KMS-11 (cell line): ENCODE results near the gene WDR27.

Experiments used
- H2AFZ ChIP-seq: fragments of 200-600 bp; sonication (generic); 2 replicates; pipeline ENCODE4 v1.6.1; 2016; ENCODE audit warnings: antibody characterized with exemption, mixed run types, low read depth
- H3K27ac ChIP-seq: fragments of 200-600 bp; sonication (generic); 2 replicates; pipeline ENCODE4 v1.6.1; 2016; ENCODE audit warnings: mild to moderate bottlenecking, mixed run types
- H3K27me3 ChIP-seq: fragments of 200-600 bp; sonication (generic); 2 replicates; pipeline ENCODE4 v1.6.1; 2017; ENCODE audit warnings: mild to moderate bottlenecking, low read depth, mixed run types, moderate library complexity; ENCODE audit not compliant: insufficient read depth
- H3K36me3 ChIP-seq: fragments of 200-600 bp; sonication (generic); 2 replicates; pipeline ENCODE4 v1.6.1; 2017; ENCODE audit warnings: mild to moderate bottlenecking, mixed run types; ENCODE audit not compliant: insufficient read depth
- H3K4me1 ChIP-seq: fragments of 200-600 bp; sonication (generic); 2 replicates; pipeline ENCODE4 v1.6.1; 2016; ENCODE audit warnings: mild to moderate bottlenecking, low read depth, mixed run types; ENCODE audit not compliant: poor library complexity, severe bottlenecking
- H3K4me2 ChIP-seq: fragments of 200-600 bp; sonication (generic); 2 replicates; pipeline ENCODE4 v1.7.0; 2016; ENCODE audit warnings: mild to moderate bottlenecking, mixed run types
- H3K4me3 ChIP-seq: fragments of 200-600 bp; sonication (generic); IDR thresholded peaks from 2 replicates; pipeline ENCODE4 v1.6.1; 2017; ENCODE audit warnings: low read depth, low read length, mixed read lengths; ENCODE audit not compliant: insufficient read depth
- H3K79me2 ChIP-seq: fragments of 200-600 bp; sonication (generic); 2 replicates; pipeline ENCODE4 v1.6.1; 2016; ENCODE audit warnings: low read depth, mixed run types; ENCODE audit not compliant: insufficient read depth
- H3K9ac ChIP-seq: fragments of 200-600 bp; sonication (generic); 2 replicates; pipeline ENCODE4 v1.6.1; 2016; ENCODE audit warnings: mild to moderate bottlenecking, mixed run types
- H4K20me1 ChIP-seq: fragments of 200-600 bp; sonication (generic); 2 replicates; pipeline ENCODE4 v1.6.1; 2016; ENCODE audit warnings: mild to moderate bottlenecking, mixed run types; ENCODE audit not compliant: insufficient read depth
- TF ChIP-seq, protein P1 (sequence below): fragments of 200-600 bp; sonication (generic); conservative IDR thresholded peaks from 2 replicates; pipeline ENCODE4 v1.6.1; 2017; ENCODE audit warnings: low read depth, mild to moderate bottlenecking, antibody characterized with exemption, low read length, moderate library complexity, mixed read lengths

WDR27 gene

DNA sequence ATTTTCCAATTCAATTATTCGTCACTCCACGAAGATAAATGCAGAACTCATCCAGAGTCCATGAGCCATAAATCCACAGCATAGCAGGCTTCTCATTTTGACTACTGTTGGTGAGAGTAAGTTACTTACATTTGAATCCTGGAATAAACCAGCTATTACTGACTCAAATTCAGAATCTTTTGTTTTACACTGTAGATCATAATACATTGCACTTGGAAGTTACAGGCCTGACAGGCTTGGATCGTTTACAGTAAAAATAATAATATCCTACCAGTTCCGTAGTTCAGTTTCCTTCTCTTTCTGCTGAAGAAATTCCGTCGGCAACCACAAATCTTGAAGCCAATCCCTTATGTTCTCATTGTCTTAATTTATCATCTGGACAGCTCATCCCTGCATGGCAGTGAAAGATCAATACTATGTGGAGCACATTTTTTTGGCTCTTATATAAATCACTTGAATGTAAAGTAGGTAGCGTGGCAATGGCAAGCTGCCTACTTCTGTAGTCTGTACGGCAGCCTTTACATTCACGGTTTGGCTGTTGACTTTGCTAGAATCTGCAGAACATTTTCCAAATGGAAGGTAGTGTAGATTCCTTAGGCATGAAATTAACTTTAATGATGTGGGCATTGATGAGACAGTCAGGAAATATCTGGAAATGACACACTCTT is 142.9 kb downstream of the WDR27 start:
- H3K4me1 ChIP-seq, result peaks cover 50% of the 10 kb centered on the region
- H3K79me2 ChIP-seq, result no peaks in the 10 kb centered on the region
- no peaks in the 10 kb centered on the region for H3K27me3 ChIP-seq
- H4K20me1 ChIP-seq, result no peaks in the 10 kb centered on the region
- H3K36me3 ChIP-seq, result no peaks in the 10 kb centered on the region
- TF ChIP-seq, protein P1, sequence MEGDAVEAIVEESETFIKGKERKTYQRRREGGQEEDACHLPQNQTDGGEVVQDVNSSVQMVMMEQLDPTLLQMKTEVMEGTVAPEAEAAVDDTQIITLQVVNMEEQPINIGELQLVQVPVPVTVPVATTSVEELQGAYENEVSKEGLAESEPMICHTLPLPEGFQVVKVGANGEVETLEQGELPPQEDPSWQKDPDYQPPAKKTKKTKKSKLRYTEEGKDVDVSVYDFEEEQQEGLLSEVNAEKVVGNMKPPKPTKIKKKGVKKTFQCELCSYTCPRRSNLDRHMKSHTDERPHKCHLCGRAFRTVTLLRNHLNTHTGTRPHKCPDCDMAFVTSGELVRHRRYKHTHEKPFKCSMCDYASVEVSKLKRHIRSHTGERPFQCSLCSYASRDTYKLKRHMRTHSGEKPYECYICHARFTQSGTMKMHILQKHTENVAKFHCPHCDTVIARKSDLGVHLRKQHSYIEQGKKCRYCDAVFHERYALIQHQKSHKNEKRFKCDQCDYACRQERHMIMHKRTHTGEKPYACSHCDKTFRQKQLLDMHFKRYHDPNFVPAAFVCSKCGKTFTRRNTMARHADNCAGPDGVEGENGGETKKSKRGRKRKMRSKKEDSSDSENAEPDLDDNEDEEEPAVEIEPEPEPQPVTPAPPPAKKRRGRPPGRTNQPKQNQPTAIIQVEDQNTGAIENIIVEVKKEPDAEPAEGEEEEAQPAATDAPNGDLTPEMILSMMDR, result no peak
- H3K9ac ChIP-seq, result no peak overlapping the region
- H3K4me2 ChIP-seq, result peak overlapping the region; percentile 94; the same call in 1 of the 2 replicates
- peak overlapping the region; percentile 98 for H3K27ac ChIP-seq
- no peak overlapping the region for H2AFZ ChIP-seq
- H3K4me3 ChIP-seq, result no peak overlapping the region

DNA sequence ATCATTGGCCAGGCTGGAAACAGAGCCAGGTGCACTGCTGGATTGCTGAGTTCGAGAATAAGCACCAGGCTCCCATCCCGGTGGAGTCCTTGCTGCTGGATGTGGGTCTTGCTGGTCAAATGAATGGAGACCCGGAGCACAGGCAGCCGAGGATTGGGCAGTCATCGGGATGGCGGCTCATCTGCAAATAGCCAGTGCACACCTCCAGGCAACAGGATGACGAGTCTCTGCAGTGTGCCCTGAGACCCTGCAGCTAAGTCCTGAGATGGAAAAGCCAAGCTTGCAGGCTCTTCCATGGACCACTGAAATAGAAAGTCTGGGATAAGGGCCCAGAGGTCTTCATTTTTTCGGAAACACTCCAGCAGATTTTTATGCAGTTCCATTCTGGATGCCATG is 143.5 kb downstream of the WDR27 start:
- no peak overlapping the region for H2AFZ ChIP-seq
- no peaks in the 10 kb centered on the region for H3K36me3 ChIP-seq
- peaks cover 50% of the 10 kb centered on the region for H3K4me1 ChIP-seq
- no peaks in the 10 kb centered on the region for H3K27me3 ChIP-seq
- H3K79me2 ChIP-seq, result no peaks in the 10 kb centered on the region
- H3K4me2 ChIP-seq, result peak overlapping the region; percentile 94
- H3K4me3 ChIP-seq, result no peak overlapping the region
- peak overlapping the region; percentile 79; the same call in 1 of the 2 replicates for H3K9ac ChIP-seq
- H3K27ac ChIP-seq, result peak overlapping the region; percentile 98
- no peaks in the 10 kb centered on the region for H4K20me1 ChIP-seq
- TF ChIP-seq, protein P1, result no peak

DNA sequence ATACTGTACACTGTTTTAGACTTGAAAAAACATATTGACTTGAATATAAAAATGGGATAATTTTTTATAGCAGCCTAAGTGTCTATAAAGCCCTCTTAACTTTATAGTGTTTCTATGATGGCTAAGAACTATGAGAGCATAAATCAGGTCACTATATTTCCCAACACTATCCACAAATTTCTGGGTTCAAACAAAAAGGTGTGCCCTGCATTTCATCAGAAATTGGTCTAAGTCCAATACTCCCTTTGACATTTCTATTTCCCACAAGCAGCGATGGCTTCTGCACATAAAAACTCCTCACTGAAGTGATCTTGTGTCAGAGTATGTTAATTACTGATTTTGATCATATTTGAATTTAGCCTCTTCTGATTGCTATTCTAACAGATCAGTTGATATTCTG is 143.9 kb downstream of the WDR27 start:
- H3K79me2 ChIP-seq, result no peaks in the 10 kb centered on the region
- H3K27me3 ChIP-seq, result no peaks in the 10 kb centered on the region
- TF ChIP-seq, protein P1, result no peak
- no peaks in the 10 kb centered on the region for H3K36me3 ChIP-seq
- H4K20me1 ChIP-seq, result no peaks in the 10 kb centered on the region
- H3K4me3 ChIP-seq, result no peak overlapping the region
- H3K9ac ChIP-seq, result peak overlapping the region; percentile 79
- H3K4me2 ChIP-seq, result peak overlapping the region; percentile 94
- peaks cover 50% of the 10 kb centered on the region for H3K4me1 ChIP-seq
- H2AFZ ChIP-seq, result peak overlapping the region; percentile 40
- peak overlapping the region; percentile 98 for H3K27ac ChIP-seq

DNA sequence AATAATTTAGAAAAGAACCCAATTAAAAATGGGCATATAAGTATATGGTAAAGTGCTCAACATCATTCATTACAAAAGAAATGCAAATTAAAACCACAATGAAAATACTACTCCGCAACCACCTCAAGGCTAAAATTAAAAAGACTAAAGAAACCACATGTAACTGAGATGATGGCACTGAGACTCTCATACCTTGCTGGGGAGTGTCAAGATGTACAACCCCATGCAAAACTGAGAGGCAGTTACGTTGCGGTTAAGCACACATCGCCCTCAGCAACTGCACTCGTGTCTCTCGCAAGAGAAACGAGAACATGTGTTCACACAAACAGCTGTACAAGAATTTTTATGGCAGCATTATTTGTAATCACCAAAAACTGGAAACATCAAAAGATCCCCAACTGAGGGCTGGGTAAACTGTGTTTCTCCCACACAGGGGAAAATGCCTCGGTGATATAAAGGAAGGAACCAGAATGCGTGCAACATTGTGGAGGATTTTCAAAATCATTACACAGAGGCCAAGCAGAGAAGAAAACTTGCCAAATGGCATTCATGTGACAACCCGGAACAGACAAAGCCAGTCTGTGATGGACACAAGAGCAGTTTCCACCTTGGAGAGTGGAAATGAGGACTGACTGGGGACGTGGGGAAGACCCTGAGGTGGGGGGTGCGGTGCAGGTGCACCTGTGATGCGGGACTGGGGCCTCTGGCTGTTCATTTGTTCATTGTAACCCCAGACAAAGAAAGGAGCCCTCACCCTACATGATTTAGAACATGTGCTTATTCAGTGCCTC is 144.9 kb downstream of the WDR27 start:
- H4K20me1 ChIP-seq, result no peaks in the 10 kb centered on the region
- H3K36me3 ChIP-seq, result no peaks in the 10 kb centered on the region
- H3K27me3 ChIP-seq, result no peaks in the 10 kb centered on the region
- peak overlapping the region; percentile 40 for H2AFZ ChIP-seq
- H3K4me3 ChIP-seq, result no peak overlapping the region
- TF ChIP-seq, protein P1, result no peak
- peaks cover 50% of the 10 kb centered on the region for H3K4me1 ChIP-seq
- H3K4me2 ChIP-seq, result peak overlapping the region; percentile 94
- H3K79me2 ChIP-seq, result no peaks in the 10 kb centered on the region
- H3K9ac ChIP-seq, result peak overlapping the region; percentile 79
- peak overlapping the region; percentile 98 for H3K27ac ChIP-seq
